ACC112 (cell line): ENCODE results near the gene JCAD.

ENCODE experiments used
- H2AFZ ChIP-seq: fragments of 200-600 bp; sonication (generic); one replicate; pipeline ENCODE4 v1.6.0; 2017; ENCODE audit warnings: antibody characterized with exemption, low read length; ENCODE audit not compliant: unreplicated experiment
- H3K27ac ChIP-seq: fragments of 200-600 bp; sonication (generic); 2 replicates; pipeline ENCODE4 v1.5.1; 2014; ENCODE audit warnings: low read depth, mild to moderate bottlenecking, antibody characterized with exemption, low read length, moderate library complexity
- H3K27me3 ChIP-seq: fragments of 200-600 bp; sonication (generic); 2 replicates; pipeline ENCODE4 v1.6.1; 2014; ENCODE audit warnings: mild to moderate bottlenecking, antibody characterized with exemption, low read length, moderate library complexity, mixed read lengths; ENCODE audit not compliant: insufficient read depth
- H3K36me3 ChIP-seq: fragments of 200-600 bp; sonication (generic); 2 replicates; pipeline ENCODE4 v1.6.1; 2016; ENCODE audit warnings: mild to moderate bottlenecking, antibody characterized with exemption, low read length, moderate library complexity, mixed read lengths; ENCODE audit not compliant: insufficient read depth
- H3K4me1 ChIP-seq: fragments of 200-600 bp; sonication (generic); one replicate; pipeline ENCODE4 v1.6.1; 2016; ENCODE audit warnings: low read length, mixed read lengths; ENCODE audit not compliant: insufficient read depth, unreplicated experiment, control insufficient read depth
- H3K4me3 ChIP-seq: fragments of 200-600 bp; sonication (generic); 2 replicates; pipeline ENCODE4 v1.5.1; 2014; ENCODE audit warnings: mild to moderate bottlenecking, low read depth, low read length
- H3K79me2 ChIP-seq: fragments of 200-600 bp; sonication (generic); one replicate; pipeline ENCODE4 v1.6.0; 2016; ENCODE audit warnings: low read length; ENCODE audit not compliant: control insufficient read depth, unreplicated experiment, insufficient read depth

JCAD gene

DNA sequence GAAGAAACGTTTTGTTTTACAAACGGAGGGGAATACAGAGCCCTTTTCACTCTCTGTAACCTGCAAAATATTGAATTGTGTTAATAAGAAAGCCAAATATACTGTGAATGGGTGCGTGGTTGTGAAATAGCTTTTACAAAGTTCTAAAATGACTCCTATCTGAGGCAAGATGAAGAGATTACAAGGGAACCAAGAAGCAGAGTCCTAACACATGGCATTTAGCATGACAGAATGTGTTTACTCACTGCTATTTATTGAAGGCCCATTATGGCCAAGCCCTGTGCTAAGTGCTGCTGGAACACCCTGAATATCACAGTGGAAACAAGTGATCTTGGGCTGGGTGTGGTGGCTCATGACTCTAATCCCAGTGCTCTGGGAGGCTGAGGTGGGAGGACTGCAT, 12.9 kb downstream of the JCAD start:
- Histone ChIP-seq H3K27me3 (no peaks in the 10 kb centered on the region), H3K4me1 (peaks cover under 1% of the 10 kb centered on the region), H3K27ac (no peak overlapping the region), H2AFZ (no peak overlapping the region), H3K36me3 (peaks cover 4% of the 10 kb centered on the region; the same call in 1 of the 2 replicates), H3K79me2 (no peaks in the 10 kb centered on the region), H3K4me3 (no peak overlapping the region)

DNA sequence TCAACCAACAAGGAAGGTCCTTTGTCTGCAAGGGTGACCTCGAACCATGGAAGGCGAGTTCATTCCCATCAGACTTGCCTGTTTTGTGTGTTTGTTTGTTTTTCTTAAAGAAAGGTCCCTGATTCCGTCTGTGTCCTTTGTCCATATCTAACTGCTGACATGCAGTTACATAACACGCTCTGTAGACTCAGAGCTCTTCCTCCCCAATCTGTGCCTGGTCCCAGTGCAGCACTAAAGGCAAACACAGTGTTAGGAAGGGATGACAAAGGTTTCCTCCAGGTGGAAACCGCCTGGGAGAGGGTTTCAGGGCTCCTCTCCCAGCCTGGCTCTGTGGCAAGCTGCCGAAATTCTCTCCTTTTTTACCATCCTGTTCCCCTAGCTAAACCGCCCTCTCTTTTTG, 13.4 kb downstream of the JCAD start:
- Histone ChIP-seq H3K4me1 (no peaks in the 10 kb centered on the region), H3K27me3 (no peaks in the 10 kb centered on the region), H3K36me3 (peaks cover 4% of the 10 kb centered on the region; the same call in 1 of the 2 replicates), H3K79me2 (no peaks in the 10 kb centered on the region), H3K27ac (no peak overlapping the region), H3K4me3 (no peak overlapping the region), H2AFZ (no peak overlapping the region)

DNA sequence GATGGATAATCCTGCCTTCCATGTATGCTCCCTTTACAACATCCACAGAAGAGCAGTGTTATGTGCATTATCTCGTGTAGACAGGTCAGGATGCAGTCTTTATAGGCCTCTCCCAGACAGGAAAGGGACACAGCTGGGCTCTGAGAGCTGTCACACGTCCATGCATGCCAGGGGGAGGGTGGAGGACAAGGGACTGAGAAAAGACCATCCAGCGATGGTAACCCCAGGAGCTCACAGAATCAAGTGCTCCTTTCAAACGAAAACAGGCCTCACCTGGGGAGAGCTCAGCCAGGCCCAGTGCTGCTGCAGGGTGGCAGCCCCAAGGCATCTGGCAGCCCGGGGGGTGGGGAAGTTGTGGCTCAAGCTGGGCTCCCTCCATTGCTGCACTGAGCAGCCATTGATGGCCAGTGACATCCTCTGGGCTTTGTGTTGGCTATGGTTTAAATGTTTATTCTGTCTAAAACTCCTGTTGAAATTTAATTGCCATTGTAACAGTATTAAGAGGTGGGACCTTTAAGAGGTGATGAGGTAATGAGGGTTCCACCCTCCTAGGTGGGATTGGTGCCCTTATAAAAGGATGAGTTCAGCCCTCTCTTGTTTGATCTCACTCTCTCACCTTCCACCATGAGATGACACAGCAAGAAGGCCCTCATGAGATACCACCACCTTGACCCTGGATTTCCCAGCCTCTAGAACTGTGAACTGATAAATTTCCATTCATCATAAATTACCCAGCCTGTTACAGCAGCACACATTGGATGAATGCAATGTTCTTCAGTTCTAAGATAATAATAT, 15.7 kb downstream of the JCAD start:
- Histone ChIP-seq H3K4me3 (no peak overlapping the region), H3K27me3 (no peaks in the 10 kb centered on the region), H2AFZ (no peak overlapping the region), H3K79me2 (no peaks in the 10 kb centered on the region), H3K27ac (no peak overlapping the region), H3K36me3 (peaks cover 4% of the 10 kb centered on the region; the same call in 1 of the 2 replicates), H3K4me1 (no peaks in the 10 kb centered on the region)

DNA sequence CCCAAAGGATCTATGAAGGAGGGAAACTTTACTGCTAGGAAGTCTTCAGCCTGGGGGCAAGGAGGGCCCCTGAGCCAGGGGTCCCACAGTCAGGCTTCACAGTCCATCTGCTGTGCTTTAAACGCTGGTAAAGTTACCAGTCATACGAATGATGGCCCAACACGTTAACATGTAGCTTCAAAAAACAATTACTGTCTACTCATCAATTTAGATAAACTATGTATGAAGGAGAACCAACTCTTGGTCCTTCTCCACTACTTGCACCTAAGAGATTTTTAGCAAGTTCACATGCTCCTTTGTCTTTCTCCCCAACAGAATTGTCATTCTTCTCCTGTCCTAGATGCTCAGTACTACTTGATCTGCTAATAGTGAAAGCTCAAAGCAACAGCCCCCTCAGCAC, 16.6 kb downstream of the JCAD start:
- no peak overlapping the region for H3K27ac ChIP-seq
- H2AFZ ChIP-seq: no peak overlapping the region
- no peaks in the 10 kb centered on the region for H3K27me3 ChIP-seq
- H3K4me1 ChIP-seq: no peaks in the 10 kb centered on the region
- no peaks in the 10 kb centered on the region for H3K79me2 ChIP-seq
- no peak overlapping the region for H3K4me3 ChIP-seq
- H3K36me3 ChIP-seq: peaks cover 4% of the 10 kb centered on the region; the same call in 1 of the 2 replicates

DNA sequence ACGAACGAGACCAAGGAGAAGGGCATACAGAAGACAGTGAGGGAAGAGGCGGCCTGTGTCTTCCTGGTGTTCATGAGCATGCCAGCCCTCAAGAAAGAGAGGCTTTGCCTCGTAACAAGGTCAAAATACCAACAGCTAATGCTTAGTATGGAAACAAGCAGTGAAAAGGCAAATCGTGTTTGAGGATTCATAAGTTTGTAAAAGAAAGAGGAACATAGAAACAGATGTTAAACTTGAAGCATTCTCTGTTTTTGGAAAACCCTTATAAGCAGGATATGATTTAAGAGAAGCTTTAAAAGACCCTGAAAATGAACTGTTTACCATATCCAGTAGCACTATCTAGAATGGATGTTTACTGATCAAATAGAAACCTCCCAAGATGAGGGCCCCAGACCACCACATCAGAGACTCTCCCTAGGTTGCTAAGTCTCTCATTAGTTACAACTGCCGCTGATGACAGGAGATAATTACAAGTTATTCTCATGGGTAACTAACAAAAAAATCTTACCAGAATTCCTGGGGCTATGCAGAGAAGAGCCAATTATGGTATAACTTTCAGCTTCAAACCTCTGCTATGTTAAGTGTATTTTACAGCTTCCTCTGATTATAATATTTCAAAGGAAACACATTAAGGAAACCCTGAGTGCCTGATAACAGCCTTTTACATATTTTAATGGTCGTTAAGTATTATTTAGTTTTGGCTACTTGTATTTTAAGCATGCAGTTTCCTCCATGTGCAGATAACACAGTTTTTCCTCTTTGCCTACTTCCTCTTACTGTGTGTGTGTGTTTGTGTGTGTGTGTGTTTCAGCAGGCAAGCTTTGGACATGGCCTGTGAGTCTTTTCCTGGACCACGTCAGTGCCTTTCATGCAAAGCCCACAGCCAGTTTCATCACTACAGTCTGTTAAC, 17.9 kb downstream of the JCAD start:
- H3K4me3 ChIP-seq: no peak overlapping the region
- H3K4me1 ChIP-seq: no peaks in the 10 kb centered on the region
- no peak overlapping the region for H3K27ac ChIP-seq
- H3K27me3 ChIP-seq: no peaks in the 10 kb centered on the region
- H3K79me2 ChIP-seq: no peaks in the 10 kb centered on the region
- H2AFZ ChIP-seq: no peak overlapping the region
- peaks cover 4% of the 10 kb centered on the region; the same call in 1 of the 2 replicates for H3K36me3 ChIP-seq

DNA sequence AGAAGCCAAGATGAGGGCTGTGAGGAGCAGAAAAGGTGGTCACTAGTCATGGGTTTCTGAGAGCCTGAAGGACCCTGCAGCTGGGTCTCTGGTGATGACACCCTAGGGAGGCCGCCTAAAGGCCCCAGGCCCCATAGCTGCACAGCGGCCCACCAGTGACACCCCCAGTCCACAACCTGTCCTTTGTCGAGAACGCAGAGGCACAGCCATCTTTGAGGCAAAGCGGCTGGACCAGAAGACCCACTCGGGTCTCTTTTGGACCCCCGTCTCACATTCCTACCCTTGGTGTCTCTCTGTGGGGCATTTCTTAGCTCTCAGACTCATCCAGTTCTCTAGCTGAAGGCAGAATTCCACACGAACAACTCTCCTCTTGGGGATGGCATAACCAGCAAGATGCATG, 18.8 kb downstream of the JCAD start:
- no peak overlapping the region for H3K27ac ChIP-seq
- H3K79me2 ChIP-seq: no peaks in the 10 kb centered on the region
- H3K36me3 ChIP-seq: peaks cover 4% of the 10 kb centered on the region; the same call in 1 of the 2 replicates

DNA sequence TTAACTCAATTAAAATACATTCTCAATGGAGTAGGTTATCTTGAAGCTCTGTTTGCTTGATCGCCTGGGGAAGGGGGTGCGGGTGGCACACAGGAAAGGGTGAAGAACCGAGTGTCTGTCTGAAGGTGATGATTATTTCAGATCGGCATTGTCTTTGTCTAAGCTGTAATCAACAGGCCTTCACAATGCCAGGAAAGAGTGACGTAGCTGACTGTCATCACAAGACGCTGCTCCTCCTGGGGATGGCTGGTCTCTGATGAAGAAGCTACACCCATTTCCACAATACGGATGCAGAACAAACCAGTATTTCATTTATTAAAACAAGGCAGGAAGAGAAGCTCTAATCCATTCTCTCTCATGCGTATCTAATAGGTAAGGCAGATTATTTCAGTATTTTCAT, 19.4 kb downstream of the JCAD start:
- Histone ChIP-seq H3K79me2 (no peaks in the 10 kb centered on the region), H3K4me3 (no peak overlapping the region), H3K27me3 (no peaks in the 10 kb centered on the region), H2AFZ (no peak overlapping the region), H3K27ac (no peak overlapping the region), H3K4me1 (no peaks in the 10 kb centered on the region), H3K36me3 (peaks cover 1% of the 10 kb centered on the region; the same call in 1 of the 2 replicates)

More for the DNA sequence above, 18.8 kb downstream of the JCAD start:
- no peaks in the 10 kb centered on the region for H3K27me3 ChIP-seq
- no peak overlapping the region for H2AFZ ChIP-seq
- no peak overlapping the region for H3K4me3 ChIP-seq
- no peaks in the 10 kb centered on the region for H3K4me1 ChIP-seq

DNA sequence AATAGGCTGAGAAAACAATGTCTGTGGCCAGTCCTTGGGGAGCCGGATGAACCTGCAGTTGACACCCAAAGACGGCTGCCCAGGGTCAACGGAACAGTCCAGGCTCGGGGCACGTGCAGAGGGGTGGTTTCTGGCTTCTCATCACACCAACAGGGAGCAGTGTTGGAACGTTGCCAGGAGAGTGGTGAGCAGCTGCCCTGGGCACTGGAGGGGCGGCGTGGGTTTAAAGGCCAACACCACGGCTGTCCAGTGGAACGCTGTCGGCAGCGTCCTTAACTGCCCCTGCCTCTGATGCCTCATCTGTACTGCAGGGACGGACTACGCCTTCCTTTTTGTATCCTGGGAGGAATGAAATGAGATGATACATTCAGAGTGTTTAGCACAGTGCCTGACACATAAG, 19.8 kb downstream of the JCAD start:
- Histone ChIP-seq H2AFZ (no peak overlapping the region), H3K27ac (no peak overlapping the region), H3K36me3 (no peaks in the 10 kb centered on the region), H3K27me3 (no peaks in the 10 kb centered on the region), H3K4me3 (no peak overlapping the region), H3K79me2 (no peaks in the 10 kb centered on the region), H3K4me1 (no peaks in the 10 kb centered on the region)

DNA sequence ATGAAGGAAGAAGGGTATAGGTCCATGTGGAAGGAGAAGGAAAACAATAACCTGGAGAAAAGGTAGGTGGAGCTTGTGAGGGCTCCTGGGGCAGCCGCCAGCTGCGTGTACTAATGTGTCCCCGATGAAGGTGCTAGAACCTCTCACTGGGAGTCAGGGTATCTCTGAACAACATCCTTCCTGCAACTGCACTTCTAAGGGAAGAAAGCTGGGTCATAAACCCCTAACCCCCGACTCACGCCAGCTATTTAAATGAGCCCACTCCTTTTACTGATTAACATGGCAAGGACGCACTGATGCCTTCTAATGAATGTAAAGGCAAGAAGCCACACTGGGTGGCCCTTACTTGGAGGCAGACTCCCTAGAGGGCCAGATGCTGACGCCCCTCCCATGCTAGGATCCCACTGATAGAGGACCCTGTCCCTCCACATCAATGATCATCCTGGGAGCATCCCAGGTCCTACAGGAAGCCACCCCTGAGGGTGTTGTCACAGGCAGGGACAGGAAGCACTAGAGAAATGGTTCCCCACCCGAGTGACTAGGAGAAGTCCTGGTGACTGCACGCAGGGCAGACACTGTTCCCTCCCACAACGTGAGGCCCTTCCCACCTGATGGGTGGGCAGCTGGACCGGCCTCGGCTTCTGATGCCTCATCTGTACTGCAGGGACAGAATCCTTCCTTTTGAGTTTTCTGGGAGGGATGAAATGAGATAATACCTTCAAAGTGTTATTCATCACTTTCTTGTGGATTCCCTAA, 20.4 kb downstream of the JCAD start:
- Histone ChIP-seq H3K79me2 (no peaks in the 10 kb centered on the region), H3K36me3 (no peaks in the 10 kb centered on the region), H3K27me3 (no peaks in the 10 kb centered on the region), H3K4me3 (no peak overlapping the region), H3K4me1 (no peaks in the 10 kb centered on the region), H2AFZ (no peak overlapping the region), H3K27ac (no peak overlapping the region)

DNA sequence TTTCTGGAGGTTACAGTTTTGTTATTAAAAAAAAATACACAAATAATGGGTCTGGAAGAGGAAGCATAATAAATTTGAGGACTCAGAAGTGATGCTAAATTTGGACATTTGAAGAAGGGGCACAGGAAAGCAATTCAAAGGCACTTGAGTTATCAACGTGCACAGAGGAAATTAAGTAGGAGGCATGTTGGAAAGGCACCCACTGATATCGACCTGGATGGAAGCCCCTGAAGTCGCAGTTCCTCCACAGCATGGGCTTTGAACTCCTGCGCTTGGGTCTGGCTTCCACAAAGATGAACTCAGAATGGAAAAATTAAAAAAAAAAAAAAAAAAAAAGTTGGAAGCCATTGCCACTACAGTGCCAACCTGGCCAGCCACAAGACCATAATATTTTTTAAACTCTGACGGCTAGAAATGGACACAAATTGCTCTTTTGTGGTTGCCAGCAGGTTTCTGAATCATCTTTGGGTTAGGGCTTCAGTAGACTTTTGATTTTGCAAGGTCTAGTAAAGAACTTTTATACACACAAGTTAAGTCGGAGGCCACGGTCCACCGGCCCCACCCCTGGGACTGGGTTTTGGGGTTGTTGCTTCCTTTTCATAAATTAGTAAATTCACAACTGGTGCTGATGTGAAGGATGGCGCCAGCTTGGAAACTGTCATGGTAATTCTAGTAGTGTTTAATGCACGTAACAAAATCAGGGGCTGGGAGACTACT, 21.6 kb downstream of the JCAD start:
- no peak overlapping the region for H3K4me3 ChIP-seq
- H3K36me3 ChIP-seq: no peaks in the 10 kb centered on the region
- H3K27me3 ChIP-seq: no peaks in the 10 kb centered on the region
- H3K27ac ChIP-seq: no peak overlapping the region
- H3K79me2 ChIP-seq: no peaks in the 10 kb centered on the region
- H3K4me1 ChIP-seq: no peaks in the 10 kb centered on the region
- H2AFZ ChIP-seq: no peak overlapping the region
